HL-60 (cell line): Measurements from ENCODE around the gene OR51B4.

Experiments used
- DNase-seq, 2 experiments: peaks; one replicate each; pipeline ENCODE4 v3.0.0-alpha.2; 2010 to 2020; ENCODE audit warnings: low read depth in 1 of 2, low spot score in 1 of 2
- H3K27ac ChIP-seq: fragments of 250-450 bp; sonication (Bioruptor Pico); replicated peaks from 2 replicates; pipeline ENCODE4 v1.5.1; 2020; ENCODE audit warnings: mild to moderate bottlenecking, moderate library complexity
- H3K27me3 ChIP-seq: fragments of 250-450 bp; sonication (Bioruptor Pico); 2 replicates; pipeline ENCODE4 v1.5.1; 2021; ENCODE audit warnings: mild to moderate bottlenecking, moderate library complexity; ENCODE audit not compliant: insufficient read depth, poor library complexity, severe bottlenecking
- H3K4me3 ChIP-seq: replicated peaks from 2 replicates; pipeline ENCODE4 v1.5.1; 2011; ENCODE audit warnings: mild to moderate bottlenecking, control low read depth, low read length; ENCODE audit not compliant: insufficient read depth
- GABPA ChIP-seq: IDR thresholded peaks from 2 replicates; pipeline ENCODE4 v1.6.1; 2012; ENCODE audit warnings: low read depth
- POLR2AphosphoS5 ChIP-seq: IDR thresholded peaks from 2 replicates; pipeline ENCODE4 v1.6.1; 2012; ENCODE audit warnings: low read depth
- REST ChIP-seq: IDR thresholded peaks from 2 replicates; pipeline ENCODE4 v1.6.1; 2012; ENCODE audit warnings: low read depth; ENCODE audit not compliant: insufficient replicate concordance
- SPI1 ChIP-seq: IDR thresholded peaks from 2 replicates; pipeline ENCODE4 v1.6.1; 2012; ENCODE audit warnings: low read depth, mild to moderate bottlenecking, borderline replicate concordance
- TF ChIP-seq, protein P1 (sequence below): IDR thresholded peaks from one replicate; pipeline ENCODE4 v1.5.1; 2011; ENCODE audit warnings: low read length, control low read depth, inconsistent platforms; ENCODE audit not compliant: insufficient read depth

The OR51B4 gene

DNA sequence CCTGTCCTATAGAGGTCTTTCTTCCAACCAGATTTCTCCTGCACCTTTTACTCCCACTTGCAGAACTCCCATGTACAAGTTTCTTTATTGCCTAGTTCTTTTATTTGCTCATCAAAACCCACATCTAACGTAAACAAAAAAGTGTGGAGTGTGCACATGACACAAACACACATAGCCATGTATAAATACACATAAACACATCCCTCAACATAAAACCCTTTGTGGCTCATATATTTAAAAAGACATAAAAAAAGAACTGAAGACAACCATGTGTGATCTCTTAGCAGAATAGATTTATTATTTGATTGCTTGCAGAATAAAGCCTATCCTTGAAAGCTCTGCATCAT, 48.9 kb downstream of the OR51B4 start:
- Histone ChIP-seq H3K27me3 (no peaks in the 10 kb centered on the region), H3K27ac (no peak overlapping the region), H3K4me3 (no peak overlapping the region)
- DNase-seq, result no peak
- TF ChIP-seq SPI1 (no peak), REST (no peak)

DNA sequence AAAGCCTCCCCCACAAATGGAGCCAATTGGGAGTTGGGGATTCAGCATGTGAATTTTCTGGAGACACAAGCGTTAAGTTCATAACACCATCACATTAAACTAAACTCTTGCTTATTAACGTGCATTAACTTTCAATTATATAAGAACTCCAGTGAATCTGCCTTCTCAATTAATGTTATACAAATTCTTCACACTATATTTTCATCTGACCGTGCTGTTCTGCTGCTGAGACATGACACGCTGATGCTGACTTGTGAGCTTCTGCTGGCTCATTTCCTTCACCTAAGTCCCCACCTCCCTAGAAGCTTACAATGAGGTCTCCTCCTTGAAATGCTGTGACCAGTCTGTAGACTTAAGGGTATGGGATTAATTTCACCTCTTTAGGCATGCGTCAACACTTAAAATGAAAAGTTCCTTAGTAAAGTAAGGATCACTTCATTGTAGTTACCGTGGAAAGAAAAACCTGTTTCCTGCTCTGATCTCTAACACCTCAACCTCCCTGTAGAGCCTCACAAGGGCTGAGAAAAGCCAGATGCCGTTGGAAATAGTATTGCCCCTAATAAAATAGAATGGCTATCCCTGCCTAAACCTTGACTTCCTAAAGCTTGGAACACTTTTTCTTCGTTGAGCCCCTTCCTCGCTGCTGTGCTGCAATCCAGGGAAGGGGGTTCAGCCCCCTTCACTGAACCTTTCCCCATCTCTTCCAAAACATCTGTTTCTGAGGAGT, 49.4 kb downstream of the OR51B4 start:
- no peak for TF ChIP-seq GABPA
- TF ChIP-seq, protein P1, sequence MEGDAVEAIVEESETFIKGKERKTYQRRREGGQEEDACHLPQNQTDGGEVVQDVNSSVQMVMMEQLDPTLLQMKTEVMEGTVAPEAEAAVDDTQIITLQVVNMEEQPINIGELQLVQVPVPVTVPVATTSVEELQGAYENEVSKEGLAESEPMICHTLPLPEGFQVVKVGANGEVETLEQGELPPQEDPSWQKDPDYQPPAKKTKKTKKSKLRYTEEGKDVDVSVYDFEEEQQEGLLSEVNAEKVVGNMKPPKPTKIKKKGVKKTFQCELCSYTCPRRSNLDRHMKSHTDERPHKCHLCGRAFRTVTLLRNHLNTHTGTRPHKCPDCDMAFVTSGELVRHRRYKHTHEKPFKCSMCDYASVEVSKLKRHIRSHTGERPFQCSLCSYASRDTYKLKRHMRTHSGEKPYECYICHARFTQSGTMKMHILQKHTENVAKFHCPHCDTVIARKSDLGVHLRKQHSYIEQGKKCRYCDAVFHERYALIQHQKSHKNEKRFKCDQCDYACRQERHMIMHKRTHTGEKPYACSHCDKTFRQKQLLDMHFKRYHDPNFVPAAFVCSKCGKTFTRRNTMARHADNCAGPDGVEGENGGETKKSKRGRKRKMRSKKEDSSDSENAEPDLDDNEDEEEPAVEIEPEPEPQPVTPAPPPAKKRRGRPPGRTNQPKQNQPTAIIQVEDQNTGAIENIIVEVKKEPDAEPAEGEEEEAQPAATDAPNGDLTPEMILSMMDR, result no peak
- TF ChIP-seq POLR2AphosphoS5, result no peak
- TF ChIP-seq SPI1, result no peak
- TF ChIP-seq REST, result no peak
- no peak overlapping the region for H3K4me3 ChIP-seq
- no peak for DNase-seq
- H3K27ac ChIP-seq, result no peak overlapping the region
- H3K27me3 ChIP-seq, result no peaks in the 10 kb centered on the region

- Histone ChIP-seq H3K27ac (no peak overlapping the region), H3K4me3 (no peak overlapping the region), H3K27me3 (no peaks in the 10 kb centered on the region)
- TF ChIP-seq, protein P1, result no peak
- TF ChIP-seq POLR2AphosphoS5 (no peak), GABPA (no peak), REST (no peak), SPI1 (no peak)
- no peak for DNase-seq
Observed at GRCh38 chr11:5251746-5252145, 50.0 kb downstream of the OR51B4 start.
